Uterus (tissue), 4 donors: ENCODE measurements around the gene FILIP1. TPM values are rescaled to one million over a fixed set of nuclear protein-coding genes. Genes with fewer than 3 reads are reported as not detected.

Experiments
- DNase-seq, 2 donors: peaks; one replicate each; pipeline ENCODE4 v3.0.0-alpha.2; 2019 to 2020
- H3K27ac ChIP-seq, 2 donors: fragments of 200-600 bp; sonication (generic); 1 replicate in 1 of 2; 2 replicates in 1 of 2; pipeline ENCODE4 v1.5.1; 2016 to 2018
- H3K27me3 ChIP-seq, 2 donors: fragments of 200-600 bp; sonication (generic); one replicate each; pipeline ENCODE4 v1.5.1; 2018 to 2019; ENCODE audit warnings: control low read depth in 1 of 2
- H3K36me3 ChIP-seq, 2 donors: fragments of 200-600 bp; sonication (generic); one replicate each; pipeline ENCODE4 v1.5.1; 2019; ENCODE audit warnings: control low read depth in 1 of 2
- H3K4me1 ChIP-seq, 2 donors: fragments of 200-600 bp; sonication (generic); one replicate each; pipeline ENCODE4 v1.5.1; 2018 to 2019; ENCODE audit warnings: control low read depth in 1 of 2
- H3K4me3 ChIP-seq, 2 donors: fragments of 200-600 bp; sonication (generic); 1 replicate in 1 of 2; 2 replicates in 1 of 2; pipeline ENCODE4 v1.5.1; 2018 to 2019; ENCODE audit warnings: mild to moderate bottlenecking in 1 of 2
- H3K9me3 ChIP-seq, 2 donors: fragments of 200-600 bp; sonication (generic); one replicate each; pipeline ENCODE4 v1.5.1; 2019; ENCODE audit warnings: control low read depth in 1 of 2
- CTCF ChIP-seq, 4 experiments: fragments of 200-600 bp in 2 of 4; fragments of 450-650 bp in 2 of 4; sonication (generic) in 2 of 4; IDR thresholded peaks; one replicate each; pipeline ENCODE4 v1.5.1; 2016 to 2019; ENCODE audit warnings: antibody characterized with exemption in 4 of 4, mild to moderate bottlenecking in 2 of 4, moderate library complexity in 1 of 4
- POLR2A ChIP-seq, 2 donors: fragments of 450-650 bp; IDR thresholded peaks; one replicate each; pipeline ENCODE4 v1.6.1; 2016; ENCODE audit warnings: antibody characterized with exemption in 2 of 2, mild to moderate bottlenecking in 1 of 2, moderate library complexity in 1 of 2
- intact Hi-C: fragments of 100-400 bp; cut with DNase I; formaldehyde crosslinking; loops from one replicate; pipeline ENCODE4 v1.15.1; 2023; ENCODE audit warnings: low total_unique reads
- total RNA-seq, 4 donors: library from RNA; depleted of rRNA in 3 of 4; stranded (reverse); fragments of >200 nt in 3 of 4; gene quantifications; one replicate each; pipeline versions ENCODE4 v1.1.0 to v1.2.4, GENCODE V29; 2014 to 2023
- donor health status: DM: yes; HTN: yes; CAD: no.

FILIP1 gene
- total RNA-seq, 4 donors from 2014 or later: 4.7 to 23.1 (median 12.5) TPM

GRCh38 chr6:75317503-75318206, 175.9 kb downstream of the FILIP1 start:
- Histone ChIP-seq H3K27me3 (no peaks in the 10 kb centered on the region), H3K4me3 (no peak overlapping the region), H3K9me3 (no peaks in the 10 kb centered on the region), H3K27ac (peak overlapping the region; percentile 24 to 45), H3K36me3 (no peaks in the 10 kb centered on the region), H3K4me1 (no peaks in the 10 kb centered on the region)
- DNase-seq: no peak
- intact Hi-C loops: no loop called here
- TF ChIP-seq POLR2A (IDR thresholded peaks at IDR 0.05): no peak
- no peak for TF ChIP-seq CTCF (IDR thresholded peaks at IDR 0.05)

- DNase-seq: no peak
- TF ChIP-seq CTCF (IDR thresholded peaks at IDR 0.05) (no peak), POLR2A (IDR thresholded peaks at IDR 0.05) (no peak)
- Histone ChIP-seq H3K27me3 (no peaks in the 10 kb centered on the region), H3K4me1 (no peaks in the 10 kb centered on the region), H3K36me3 (no peaks in the 10 kb centered on the region), H3K9me3 (no peaks in the 10 kb centered on the region), H3K4me3 (no peak overlapping the region), H3K27ac (no peak overlapping the region)
- intact Hi-C loops: no loop called here
These were observed 177.6 kb downstream of the FILIP1 start for GRCh38 chr6:75315978-75316377.

- Histone ChIP-seq H3K36me3 (no peaks in the 10 kb centered on the region), H3K27ac (no peak overlapping the region), H3K27me3 (no peaks in the 10 kb centered on the region), H3K9me3 (no peaks in the 10 kb centered on the region), H3K4me1 (no peaks in the 10 kb centered on the region), H3K4me3 (no peak overlapping the region)
- TF ChIP-seq CTCF (IDR thresholded peaks at IDR 0.05) (no peak), POLR2A (IDR thresholded peaks at IDR 0.05) (no peak)
- intact Hi-C loops: no loop called here
- no peak for DNase-seq
These were observed 185.2 kb downstream of the FILIP1 start for GRCh38 chr6:75308250-75308988.

- intact Hi-C loops: no loop called here
- TF ChIP-seq POLR2A (IDR thresholded peaks at IDR 0.05) (no peak), CTCF (IDR thresholded peaks at IDR 0.05) (no peak)
- H3K4me3 ChIP-seq: no peak overlapping the region
- no peaks in the 10 kb centered on the region for H3K4me1 ChIP-seq
- DNase-seq: no peak
- H3K27ac ChIP-seq: no peak overlapping the region
- no peaks in the 10 kb centered on the region for H3K9me3 ChIP-seq
- no peaks in the 10 kb centered on the region for H3K36me3 ChIP-seq
- no peaks in the 10 kb centered on the region for H3K27me3 ChIP-seq
These were observed 186.1 kb downstream of the FILIP1 start for GRCh38 chr6:75307364-75308004.

- H3K4me1 ChIP-seq: no peaks in the 10 kb centered on the region
- no peak overlapping the region for H3K27ac ChIP-seq
- no peaks in the 10 kb centered on the region for H3K27me3 ChIP-seq
- TF ChIP-seq CTCF (IDR thresholded peaks at IDR 0.05) (no peak), POLR2A (IDR thresholded peaks at IDR 0.05) (no peak)
- DNase-seq: no peak
- intact Hi-C loops: no loop called here
- H3K4me3 ChIP-seq: no peak overlapping the region
- no peaks in the 10 kb centered on the region for H3K9me3 ChIP-seq
- no peaks in the 10 kb centered on the region for H3K36me3 ChIP-seq
These were observed 187.5 kb downstream of the FILIP1 start for GRCh38 chr6:75306064-75306463.
